Glomerular visceral epithelial cell (primary cell): ENCODE results near the gene OR6C76.

Source experiments
- DNase-seq: peaks from one replicate; pipeline ENCODE4 v3.0.0-alpha.2; 2016; ENCODE audit errors: extremely low spot score

OR6C76 gene

GRCh38 chr12:55469291-55469690 lies 43.2 kb downstream of the OR6C76 start:
- DNase-seq = no peak

- DNase-seq = no peak
These were observed 44.2 kb downstream of the OR6C76 start, which contains the start of gene OR6C70 for GRCh38 chr12:55470088-55470829. Gene OR6C70, minus strand, starts transcription at chr12:55470138. Its CDS starts 0 bp downstream, at chr12:55470138.

GRCh38 chr12:55472264-55472663 lies 46.2 kb downstream of the OR6C76 start:
- no peak for DNase-seq
